K562 (cell line): Measurements from ENCODE around the gene PRPH2. TPM values are rescaled to one million over a fixed set of nuclear protein-coding genes. Genes with fewer than 3 reads are reported as not detected.
A peak's percentile ranks its signal among the peaks of the same experiment; 100 is the strongest.

Experiments
- ARID1B ChIP-seq: fragments of 450-650 bp; IDR thresholded peaks from 2 replicates; pipeline ENCODE4 v1.6.1; 2016; ENCODE audit warnings: antibody characterized with exemption, mild to moderate bottlenecking, inconsistent platforms
- ATF7 ChIP-seq: fragments of 450-650 bp; IDR thresholded peaks from 2 replicates; pipeline ENCODE4 v1.7.1; 2014; ENCODE audit warnings: mild to moderate bottlenecking, moderate library complexity
- CBFA2T3 ChIP-seq: fragments of 450-650 bp; IDR thresholded peaks from 2 replicates; pipeline ENCODE4 v1.6.1; 2017
- CEBPB ChIP-seq: fragments of 450-650 bp; IDR thresholded peaks from 2 replicates; pipeline ENCODE4 v1.6.1; 2016; ENCODE audit warnings: missing genetic modification characterization, missing compliant biosample characterization
- CTBP1 ChIP-seq: fragments of 450-650 bp; IDR thresholded peaks from 2 replicates; pipeline ENCODE4 v1.6.1; 2016; ENCODE audit warnings: borderline replicate concordance
- DPF2 ChIP-seq: fragments of 450-650 bp; IDR thresholded peaks from 2 replicates; pipeline ENCODE4 v1.6.1; 2016
- ELF4 ChIP-seq: fragments of 450-650 bp; formaldehyde crosslinking; IDR thresholded peaks from 2 replicates; pipeline ENCODE4 v1.4.0; 2022; ENCODE audit warnings: missing genetic modification characterization
- EP300 ChIP-seq: IDR thresholded peaks from 2 replicates; pipeline ENCODE4 v1.6.1; 2012; ENCODE audit warnings: low read length, improper control_type of control experiment
- ETV1 ChIP-seq: fragments of 450-650 bp; conservative IDR thresholded peaks from 2 replicates; pipeline ENCODE4 v1.6.1; 2016; ENCODE audit warnings: missing genetic modification characterization, control low read depth, low read depth, missing compliant biosample characterization
- FOS ChIP-seq: IDR thresholded peaks from 3 replicates; pipeline ENCODE4 v1.6.1; 2011; ENCODE audit not compliant: insufficient read length; ENCODE audit errors: extremely low read depth
- FOSL1 ChIP-seq: fragments of 200-800 bp; sonication (Bioruptor generic); conservative IDR thresholded peaks from 2 replicates; pipeline ENCODE4 v1.6.1; 2016; ENCODE audit warnings: missing genetic modification characterization, missing compliant biosample characterization
- FUS ChIP-seq: fragments of 200-400 bp; formaldehyde crosslinking; optimal IDR thresholded peaks from 2 replicates; pipeline ENCODE3; 2017; ENCODE audit warnings: low read depth, low read length
- GMEB1 ChIP-seq: fragments of 250-450 bp; sonication (Bioruptor Pico); IDR thresholded peaks from 2 replicates; pipeline ENCODE4 v1.4.0; 2020; ENCODE audit warnings: mild to moderate bottlenecking
- JUN ChIP-seq, 2 experiments: sonication (generic) in 1 of 2; formaldehyde crosslinking in 1 of 2; IDR thresholded peaks; 2 replicates each; pipeline versions ENCODE4 v1.6.1 to v1.8.0; 2012 to 2022; ENCODE audit warnings: borderline replicate concordance in 2 of 2, mild to moderate bottlenecking in 2 of 2, improper control_type of control experiment in 1 of 2, low read depth in 1 of 2, low read length in 1 of 2, missing genetic modification reagents in 1 of 2
- JUNB ChIP-seq: fragments of 450-650 bp; formaldehyde crosslinking; conservative IDR thresholded peaks from 2 replicates; pipeline ENCODE4 v1.4.0; 2020; ENCODE audit warnings: mild to moderate bottlenecking
- PCBP1 ChIP-seq: fragments of 200-400 bp; formaldehyde crosslinking; IDR thresholded peaks from 2 replicates; pipeline ENCODE4 v1.6.1; 2018; ENCODE audit warnings: mild to moderate bottlenecking, low read depth, low read length; ENCODE audit not compliant: poor library complexity, severe bottlenecking
- PML ChIP-seq: IDR thresholded peaks from 2 replicates; pipeline ENCODE4 v1.6.1; 2012; ENCODE audit warnings: low read length, inconsistent platforms
- RAD51 ChIP-seq: fragments of 450-650 bp; IDR thresholded peaks from 2 replicates; pipeline ENCODE4 v1.7.1; 2016; ENCODE audit warnings: low read depth, mild to moderate bottlenecking, borderline replicate concordance
- RCOR1 ChIP-seq, 2 experiments: IDR thresholded peaks; 2 replicates each; pipeline ENCODE4 v1.6.1; 2012; ENCODE audit warnings: low read depth in 2 of 2, low read length in 2 of 2, borderline replicate concordance in 1 of 2, improper control_type of control experiment in 1 of 2
- SMARCA4 ChIP-seq: fragments of 450-650 bp; IDR thresholded peaks from 2 replicates; pipeline ENCODE4 v1.6.1; 2016
- TAL1 ChIP-seq: fragments of 450-650 bp; IDR thresholded peaks from 2 replicates; pipeline ENCODE4 v1.6.1; 2016; ENCODE audit warnings: mild to moderate bottlenecking
- TCF3 ChIP-seq: sonication (generic); formaldehyde crosslinking; IDR thresholded peaks from 2 replicates; pipeline ENCODE4 v1.4.0; 2020; ENCODE audit warnings: mild to moderate bottlenecking, missing genetic modification reagents
- TEAD4 ChIP-seq, 2 experiments: sonication (generic) in 1 of 2; formaldehyde crosslinking in 1 of 2; IDR thresholded peaks; 2 replicates each; pipeline versions ENCODE4 v1.6.1 to v1.8.0; 2012 to 2022; ENCODE audit warnings: borderline replicate concordance in 1 of 2, inconsistent platforms in 1 of 2, low read length in 1 of 2, mild to moderate bottlenecking in 1 of 2, missing genetic modification reagents in 1 of 2
- ZNF444 ChIP-seq: fragments of 250-450 bp; sonication (Bioruptor Pico); IDR thresholded peaks from 2 replicates; pipeline ENCODE4 v1.4.0; 2020; ENCODE audit warnings: mild to moderate bottlenecking, moderate library complexity
- polyA plus RNA-seq, 8 experiments: library from polyadenylated mRNA; depleted of rRNA in 4 of 8; stranded (reverse) in 5 of 8; unstranded in 3 of 8; fragments of >200 nt; fragmentation: Nextera tagmentation in 2 of 8; fragmentation: Illumina TruSeq in 1 of 8; extraction: Ambion mirVana in 2 of 8; extraction: Trizol in 1 of 8; gene quantifications; 2 replicates each; pipeline versions ENCODE4 v1.2.1 to v1.2.3, GENCODE V29; 2011 to 2014; ENCODE audit warnings: inconsistent platforms in 1 of 8, missing spikeins in 1 of 8
- total RNA-seq, 7 experiments: library from RNA; depleted of rRNA in 6 of 7; stranded (reverse); fragments of >200 nt in 6 of 7; fragmentation: Illumina TruSeq in 2 of 7; extraction: Trizol in 2 of 7; gene quantifications; 2 replicates each; pipeline versions ENCODE4 v1.2.1 to v1.2.3, GENCODE V29; 2011 to 2021; ENCODE audit warnings: low replicate concordance in 1 of 7
- TF ChIP-seq, protein P1 (sequence below): sonication (generic); formaldehyde crosslinking; IDR thresholded peaks from 2 replicates; pipeline ENCODE4 v1.8.0; 2023; ENCODE audit warnings: missing genetic modification reagents, mild to moderate bottlenecking, borderline replicate concordance

PRPH2 gene
- total and polyA plus RNA-seq, 9 of the 15 experiments (the other 6 are each of a cell fraction or from before 2014, with no cell fraction given), result 0.03 to 0.11 (median 0.03) TPM; not detected in 5

DNA sequence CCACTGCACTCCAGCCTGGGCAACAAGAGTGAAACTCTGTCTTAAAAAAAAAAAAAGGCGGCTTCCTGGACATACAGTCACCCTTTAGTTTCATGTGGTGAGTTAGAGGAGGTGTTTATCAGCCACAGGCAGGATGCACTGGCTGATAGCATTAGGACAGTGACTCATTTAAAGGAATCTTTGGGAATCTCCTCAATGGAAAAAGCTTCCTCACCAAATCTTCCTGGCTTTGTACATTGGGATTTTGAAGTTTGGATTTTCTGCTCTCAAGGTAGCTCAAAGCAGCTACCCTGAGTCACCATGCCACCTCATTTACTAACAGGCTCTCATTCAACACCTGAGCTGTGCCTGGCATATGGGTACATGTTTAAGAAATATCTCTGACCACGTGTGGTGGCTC is 20.2 kb downstream of the PRPH2 start (continued):
- TF ChIP-seq, protein P1, sequence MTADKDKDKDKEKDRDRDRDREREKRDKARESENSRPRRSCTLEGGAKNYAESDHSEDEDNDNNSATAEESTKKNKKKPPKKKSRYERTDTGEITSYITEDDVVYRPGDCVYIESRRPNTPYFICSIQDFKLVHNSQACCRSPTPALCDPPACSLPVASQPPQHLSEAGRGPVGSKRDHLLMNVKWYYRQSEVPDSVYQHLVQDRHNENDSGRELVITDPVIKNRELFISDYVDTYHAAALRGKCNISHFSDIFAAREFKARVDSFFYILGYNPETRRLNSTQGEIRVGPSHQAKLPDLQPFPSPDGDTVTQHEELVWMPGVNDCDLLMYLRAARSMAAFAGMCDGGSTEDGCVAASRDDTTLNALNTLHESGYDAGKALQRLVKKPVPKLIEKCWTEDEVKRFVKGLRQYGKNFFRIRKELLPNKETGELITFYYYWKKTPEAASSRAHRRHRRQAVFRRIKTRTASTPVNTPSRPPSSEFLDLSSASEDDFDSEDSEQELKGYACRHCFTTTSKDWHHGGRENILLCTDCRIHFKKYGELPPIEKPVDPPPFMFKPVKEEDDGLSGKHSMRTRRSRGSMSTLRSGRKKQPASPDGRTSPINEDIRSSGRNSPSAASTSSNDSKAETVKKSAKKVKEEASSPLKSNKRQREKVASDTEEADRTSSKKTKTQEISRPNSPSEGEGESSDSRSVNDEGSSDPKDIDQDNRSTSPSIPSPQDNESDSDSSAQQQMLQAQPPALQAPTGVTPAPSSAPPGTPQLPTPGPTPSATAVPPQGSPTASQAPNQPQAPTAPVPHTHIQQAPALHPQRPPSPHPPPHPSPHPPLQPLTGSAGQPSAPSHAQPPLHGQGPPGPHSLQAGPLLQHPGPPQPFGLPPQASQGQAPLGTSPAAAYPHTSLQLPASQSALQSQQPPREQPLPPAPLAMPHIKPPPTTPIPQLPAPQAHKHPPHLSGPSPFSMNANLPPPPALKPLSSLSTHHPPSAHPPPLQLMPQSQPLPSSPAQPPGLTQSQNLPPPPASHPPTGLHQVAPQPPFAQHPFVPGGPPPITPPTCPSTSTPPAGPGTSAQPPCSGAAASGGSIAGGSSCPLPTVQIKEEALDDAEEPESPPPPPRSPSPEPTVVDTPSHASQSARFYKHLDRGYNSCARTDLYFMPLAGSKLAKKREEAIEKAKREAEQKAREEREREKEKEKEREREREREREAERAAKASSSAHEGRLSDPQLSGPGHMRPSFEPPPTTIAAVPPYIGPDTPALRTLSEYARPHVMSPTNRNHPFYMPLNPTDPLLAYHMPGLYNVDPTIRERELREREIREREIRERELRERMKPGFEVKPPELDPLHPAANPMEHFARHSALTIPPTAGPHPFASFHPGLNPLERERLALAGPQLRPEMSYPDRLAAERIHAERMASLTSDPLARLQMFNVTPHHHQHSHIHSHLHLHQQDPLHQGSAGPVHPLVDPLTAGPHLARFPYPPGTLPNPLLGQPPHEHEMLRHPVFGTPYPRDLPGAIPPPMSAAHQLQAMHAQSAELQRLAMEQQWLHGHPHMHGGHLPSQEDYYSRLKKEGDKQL (CRISPR knock-in tag), result no peak
- peak; percentile 37 for TF ChIP-seq EP300
- TF ChIP-seq PCBP1, result no peak
- TF ChIP-seq RCOR1 (IDR thresholded peaks at IDR 0.05; ENCODE audit: borderline replicate concordance in 1 of 2, low read depth in 2 of 2, low read length in 2 of 2), result peak in 1 of 2 experiments; percentile 58; a peak in 1 of 4 replicates
- TF ChIP-seq ARID1B, result peak; percentile 88
- TF ChIP-seq ELF4, result no peak
- TF ChIP-seq ETV1 (tag), result peak; percentile 34; the same call in 1 of the 2 replicates
- TF ChIP-seq FOS, result peak; percentile 18
- no peak for TF ChIP-seq FUS
- TF ChIP-seq SMARCA4, result peak; percentile 90
- no peak for TF ChIP-seq ZNF444 (CRISPR knock-in tag)
- peak; percentile 72 for TF ChIP-seq TCF3 (CRISPR knock-in tag)
- no peak for TF ChIP-seq CEBPB (tag)
- 0 out of 2 replicates have a peak, but pooled peaks have one; percentile 22 for TF ChIP-seq JUNB (CRISPR knock-in tag)
- no peak for TF ChIP-seq RAD51
- peak; percentile 66; the same call in 1 of the 2 replicates for TF ChIP-seq TEAD4 (IDR thresholded peaks at IDR 0.05; ENCODE audit: low read length)
- no peak for TF ChIP-seq TEAD4 (CRISPR knock-in tag; IDR thresholded peaks at IDR 0.05; ENCODE audit: borderline replicate concordance)
- TF ChIP-seq CBFA2T3, result peak; percentile 72
- no peak for TF ChIP-seq GMEB1 (CRISPR knock-in tag)
- peak; percentile 97 for TF ChIP-seq FOSL1 (tag)
- TF ChIP-seq CTBP1, result peak; percentile 38; the same call in 1 of the 2 replicates
- peak; percentile 85 for TF ChIP-seq JUN (IDR thresholded peaks at IDR 0.05; ENCODE audit: borderline replicate concordance, low read depth, low read length)
- no peak for TF ChIP-seq JUN (CRISPR knock-in tag; IDR thresholded peaks at IDR 0.05; ENCODE audit: borderline replicate concordance)
- TF ChIP-seq ATF7, result 0 out of 2 replicates have a peak, but pooled peaks have one; percentile 28
- peak; percentile 83 for TF ChIP-seq DPF2
- TF ChIP-seq TAL1, result peak; percentile 59
- TF ChIP-seq PML, result 0 out of 2 replicates have a peak, but pooled peaks have one; percentile 29
